CD4-positive, alpha-beta T cell (primary cell): ENCODE results near the gene C1R. TPM values are rescaled to one million over a fixed set of nuclear protein-coding genes. Genes with fewer than 3 reads are reported as not detected.

Experiments used
- ATAC-seq: fragments of 200-7000 bp; cut with Tn5 transposase; one replicate; pipeline ENCODE4 v1.10.0; 2022; ENCODE audit warnings: mild to moderate bottlenecking; ENCODE audit not compliant: poor library complexity
- CTCF ChIA-PET: fragments of 350-600 bp; sonication (Branson Sonifier 250); formaldehyde crosslinking; loops from one replicate; lab custom pipeline; 2021; ENCODE audit warnings: antibody characterized with exemption, inconsistent platforms; lab: Charles Lee
- POLR2A ChIA-PET: fragments of 350-600 bp; sonication (Branson Sonifier 250); formaldehyde crosslinking; loops from one replicate; lab custom pipeline; 2021; ENCODE audit warnings: antibody characterized with exemption, inconsistent platforms; lab: Charles Lee
- DNase-seq, 14 experiments: peaks; one replicate each; pipeline ENCODE4 v3.0.0-alpha.2; 2013 to 2020; ENCODE audit warnings: mixed read lengths in 2 of 14
- H3K27ac ChIP-seq, 2 donors: one replicate each; pipeline versions ENCODE4 v1.5.1 to v1.7.0; 2013; ENCODE audit warnings: low read length in 2 of 2, low read depth in 1 of 2, mild to moderate bottlenecking in 1 of 2
- H3K27me3 ChIP-seq, 2 experiments: 1 replicate in 1 of 2; 2 replicates in 1 of 2; pipeline versions ENCODE4 v1.6.1 to v1.7.0; 2013; ENCODE audit warnings: low read length in 2 of 2, control low read depth in 1 of 2, mild to moderate bottlenecking in 1 of 2, moderate library complexity in 1 of 2; ENCODE audit not compliant: insufficient read depth in 2 of 2, control insufficient read depth in 1 of 2
- H3K36me3 ChIP-seq: one replicate; pipeline ENCODE4 v1.6.1; 2013; ENCODE audit warnings: low read length, control low read depth; ENCODE audit not compliant: insufficient read depth
- H3K4me1 ChIP-seq: one replicate; pipeline ENCODE4 v1.6.1; 2013; ENCODE audit warnings: low read length, control low read depth; ENCODE audit not compliant: insufficient read depth
- H3K4me3 ChIP-seq: one replicate; pipeline ENCODE4 v1.5.1; 2013; ENCODE audit warnings: mild to moderate bottlenecking, low read length, moderate library complexity
- H3K9me3 ChIP-seq, 2 experiments: 1 replicate in 1 of 2; 2 replicates in 1 of 2; pipeline versions ENCODE4 v1.6.1 to v1.7.0; 2013; ENCODE audit warnings: low read length in 2 of 2, mild to moderate bottlenecking in 2 of 2, control low read depth in 1 of 2, moderate library complexity in 1 of 2; ENCODE audit not compliant: control insufficient read depth in 1 of 2, insufficient read depth in 1 of 2
- H3K27ac Mint-ChIP-seq: one replicate; pipeline ENCODE4 v1.8.0; 2020; ENCODE audit warnings: mixed read lengths
- H3K27me3 Mint-ChIP-seq: one replicate; pipeline ENCODE4 v1.8.0; 2021; ENCODE audit warnings: mixed read lengths
- H3K36me3 Mint-ChIP-seq: one replicate; pipeline ENCODE4 v1.8.0; 2021; ENCODE audit warnings: low read depth, mixed read lengths
- H3K4me1 Mint-ChIP-seq: one replicate; pipeline ENCODE4 v1.8.0; 2021; ENCODE audit warnings: low read depth, mixed read lengths
- H3K4me3 Mint-ChIP-seq: one replicate; pipeline ENCODE4 v1.8.0; 2020; ENCODE audit warnings: mild to moderate bottlenecking, mixed read lengths
- H3K9me3 Mint-ChIP-seq: one replicate; pipeline ENCODE4 v1.8.0; 2020; ENCODE audit warnings: mixed read lengths
- CTCF ChIP-seq: fragments of 200-600 bp; IDR thresholded peaks from one replicate; pipeline ENCODE4 v1.8.0; 2022; ENCODE audit warnings: antibody characterized with exemption, mild to moderate bottlenecking
- intact Hi-C, 2 experiments: fragments of 100-400 bp; cut with DNase I in 1 of 2; cut with micrococcal nuclease in 1 of 2; formaldehyde crosslinking; loops; one replicate each; pipeline versions ENCODE4 v1.15.1 to v1.9.0; 2023 to 2025; cut with DNase I, micrococcal nuclease
- total RNA-seq, 174 experiments: library from RNA in 2 of 174; stranded (reverse) in 2 of 174; gene quantifications; one replicate each; pipeline ENCODE4 v1.2.3 and lab custom pipeline; 2021 to 2026

Gene C1R
- total RNA-seq, 2 experiments from 2014 or later = 3.1 to 4.0 TPM

DNA sequence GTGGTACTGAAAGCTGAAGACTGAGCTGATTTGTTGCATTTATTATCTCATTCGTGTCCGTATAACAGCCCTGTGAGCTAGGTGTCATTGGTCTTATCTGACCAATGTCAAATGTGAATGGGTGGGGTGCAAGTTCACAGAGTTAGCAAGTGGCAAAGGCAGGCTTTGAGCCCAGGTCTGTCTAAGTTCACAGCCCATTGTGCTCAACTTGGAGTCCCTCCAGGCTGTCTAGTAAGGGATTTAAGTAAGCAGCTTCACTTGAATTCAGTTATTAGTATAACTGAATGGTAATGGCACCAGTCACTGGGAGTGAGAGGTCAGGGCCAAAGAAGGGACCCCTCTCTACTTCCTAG, 23.3 kb downstream of the C1R start:
- Mint-ChIP-seq H3K36me3 (no peaks in the 10 kb centered on the region), H3K27me3 (peaks cover 14% of the 10 kb centered on the region), H3K4me1 (no peaks in the 10 kb centered on the region), H3K27ac (no peak overlapping the region), H3K9me3 (no peaks in the 10 kb centered on the region), H3K4me3 (no peak overlapping the region)
- no peak overlapping the region for H3K27ac ChIP-seq
- no peaks in the 10 kb centered on the region for H3K9me3 ChIP-seq
- no peak for DNase-seq
- H3K27me3 ChIP-seq = no peaks in the 10 kb centered on the region
- intact Hi-C loops = no loop called here
- H3K36me3 ChIP-seq = no peaks in the 10 kb centered on the region
- ATAC-seq = no peak
- ChIA-PET POLR2A (no interaction called here), CTCF (no interaction called here)
- no peaks in the 10 kb centered on the region for H3K4me1 ChIP-seq
- H3K4me3 ChIP-seq = no peak overlapping the region
- TF ChIP-seq CTCF = no peak

GRCh38 chr12:7068240-7068993, 23.8 kb downstream of the C1R start:
- CTCF ChIA-PET = no interaction called here
- POLR2A ChIA-PET = no interaction called here
- Histone ChIP-seq H3K27ac (no peak overlapping the region), H3K9me3 (no peaks in the 10 kb centered on the region), H3K36me3 (no peaks in the 10 kb centered on the region), H3K4me3 (no peak overlapping the region), H3K27me3 (no peaks in the 10 kb centered on the region), H3K4me1 (no peaks in the 10 kb centered on the region)
- no peak overlapping the region for H3K4me3 Mint-ChIP-seq
- no peak for DNase-seq
- ATAC-seq = no peak
- no peaks in the 10 kb centered on the region for H3K4me1 Mint-ChIP-seq
- H3K36me3 Mint-ChIP-seq = no peaks in the 10 kb centered on the region
- no peak overlapping the region for H3K27ac Mint-ChIP-seq
- no peaks in the 10 kb centered on the region for H3K9me3 Mint-ChIP-seq
- no peak for TF ChIP-seq CTCF
- intact Hi-C loops = no loop called here
- H3K27me3 Mint-ChIP-seq = peaks cover 10% of the 10 kb centered on the region

GRCh38 chr12:7067096-7067495, 25.1 kb downstream of the C1R start:
- ChIA-PET POLR2A (no interaction called here), CTCF (no interaction called here)
- Histone ChIP-seq H3K9me3 (no peaks in the 10 kb centered on the region), H3K27me3 (no peaks in the 10 kb centered on the region), H3K4me1 (no peaks in the 10 kb centered on the region), H3K27ac (no peak overlapping the region), H3K36me3 (no peaks in the 10 kb centered on the region), H3K4me3 (no peak overlapping the region)
- no peak for TF ChIP-seq CTCF
- H3K27me3 Mint-ChIP-seq = peaks cover 8% of the 10 kb centered on the region
- ATAC-seq (no peak), DNase-seq (no peak)
- H3K4me1 Mint-ChIP-seq = no peaks in the 10 kb centered on the region
- no peaks in the 10 kb centered on the region for H3K36me3 Mint-ChIP-seq
- intact Hi-C loops = no loop called here
- H3K27ac Mint-ChIP-seq = no peak overlapping the region
- H3K9me3 Mint-ChIP-seq = no peaks in the 10 kb centered on the region
- H3K4me3 Mint-ChIP-seq = no peak overlapping the region
